SK-N-SH (cell line): ENCODE measurements around the gene MNT. TPM values are rescaled to one million over a fixed set of nuclear protein-coding genes. Genes with fewer than 3 reads are reported as not detected.

ENCODE experiments used
- CTCF ChIA-PET: fragments of 300-600, 350-600 bp; formaldehyde crosslinking; extraction: SDS; loops from one replicate; lab custom pipeline; 2021; lab: Yijun Ruan, JAX
- POLR2A ChIA-PET: fragments of 350-600 bp; sonication (Branson Sonifier 250); formaldehyde crosslinking; extraction: SDS; loops from one replicate; lab custom pipeline; 2020; ENCODE audit warnings: antibody characterized with exemption, inconsistent platforms; lab: Yijun Ruan, JAX
- DNase-seq: peaks from one replicate; pipeline ENCODE4 v3.0.0; 2012
- H2AFZ ChIP-seq: fragments of 200-600 bp; sonication (generic); 2 replicates; pipeline ENCODE4 v1.8.1; 2016; ENCODE audit warnings: antibody characterized with exemption, mild to moderate bottlenecking, low read depth
- H3F3A ChIP-seq: fragments of 200-600 bp; sonication (generic); replicated peaks from 2 replicates; pipeline ENCODE3; 2016; ENCODE audit warnings: antibody characterized with exemption, mild to moderate bottlenecking; ENCODE audit not compliant: insufficient read depth
- H3K27ac ChIP-seq, 2 experiments: fragments of 200-500 bp in 1 of 2; fragments of 200-600 bp in 1 of 2; sonication (Bioruptor generic) in 1 of 2; sonication (generic), shearing (Covaris generic) in 1 of 2; 2 replicates each; pipeline versions ENCODE4 v1.5.1 to v1.6.1; 2014 to 2016; ENCODE audit warnings: low read depth in 2 of 2, inconsistent platforms in 1 of 2, low read length in 1 of 2, mild to moderate bottlenecking in 1 of 2, mixed read lengths in 1 of 2
- H3K27me3 ChIP-seq: fragments of 200-600 bp; sonication (generic), shearing (Covaris generic); 2 replicates; pipeline ENCODE4 v1.6.1; 2016; ENCODE audit warnings: mixed run types; ENCODE audit not compliant: insufficient read depth
- H3K36me3 ChIP-seq, 2 experiments: fragments of 200-500 bp in 1 of 2; fragments of 200-600 bp in 1 of 2; sonication (Bioruptor generic) in 1 of 2; sonication (generic) in 1 of 2; replicated peaks in 1 of 2; 2 replicates each; pipeline versions ENCODE3 to v1.5.1; 2014 to 2016; ENCODE audit warnings: low read length in 1 of 2, mild to moderate bottlenecking in 1 of 2; ENCODE audit not compliant: insufficient read depth in 2 of 2, control insufficient read depth in 1 of 2
- H3K4me1 ChIP-seq, 2 experiments: fragments of 200-500 bp in 1 of 2; fragments of 200-600 bp in 1 of 2; sonication (Bioruptor generic) in 1 of 2; sonication (generic), shearing (Covaris generic) in 1 of 2; 2 replicates each; pipeline versions ENCODE4 v1.5.1 to v1.6.1; 2014 to 2016; ENCODE audit warnings: low read depth in 1 of 2, low read length in 1 of 2, mixed run types in 1 of 2; ENCODE audit not compliant: insufficient read depth in 2 of 2, control insufficient read depth in 1 of 2
- H3K4me2 ChIP-seq: fragments of 200-600 bp; sonication (generic), shearing (Covaris generic); 2 replicates; pipeline ENCODE4 v1.6.1; 2017; ENCODE audit warnings: mixed run types
- H3K4me3 ChIP-seq, 2 experiments: fragments of 200-500 bp in 1 of 2; fragments of 200-600 bp in 1 of 2; sonication (Bioruptor generic) in 1 of 2; sonication (generic), shearing (Covaris generic) in 1 of 2; 2 replicates each; pipeline versions ENCODE4 v1.5.1 to v1.8.1; 2014 to 2016; ENCODE audit warnings: low read depth in 2 of 2, inconsistent platforms in 1 of 2, low read length in 1 of 2, mild to moderate bottlenecking in 1 of 2, mixed read lengths in 1 of 2, moderate library complexity in 1 of 2
- H3K79me2 ChIP-seq: fragments of 200-600 bp; sonication (generic); 2 replicates; pipeline ENCODE4 v1.8.1; 2017; ENCODE audit warnings: mild to moderate bottlenecking; ENCODE audit not compliant: insufficient read depth
- H3K9ac ChIP-seq: fragments of 200-600 bp; sonication (generic); 2 replicates; pipeline ENCODE4 v1.6.1; 2017; ENCODE audit warnings: mixed run types
- H3K9me2 ChIP-seq: fragments of 200-600 bp; sonication (generic); 2 replicates; pipeline ENCODE4 v1.6.1; 2017; ENCODE audit warnings: mixed run types
- H3K9me3 ChIP-seq: fragments of 200-600 bp; sonication (generic); 2 replicates; pipeline ENCODE4 v1.6.1; 2017; ENCODE audit warnings: mixed run types, mild to moderate bottlenecking, moderate library complexity
- H4K20me1 ChIP-seq: fragments of 200-600 bp; sonication (generic); 2 replicates; pipeline ENCODE4 v1.6.1; 2017; ENCODE audit warnings: mild to moderate bottlenecking, mixed run types; ENCODE audit not compliant: insufficient read depth
- CHD2 ChIP-seq: fragments of 150-350 bp; IDR thresholded peaks from 2 replicates; pipeline ENCODE4 v1.6.1; 2018; ENCODE audit warnings: low read length; ENCODE audit not compliant: partially characterized antibody
- EP300 ChIP-seq, 2 experiments: IDR thresholded peaks; 2 replicates each; pipeline versions ENCODE4 v1.4.0 to v1.6.1; 2012; ENCODE audit warnings: borderline replicate concordance in 1 of 2, low read depth in 1 of 2, low read length in 1 of 2
- EZH2phosphoT487 ChIP-seq: fragments of 200-600 bp; sonication (generic); IDR thresholded peaks from 2 replicates; pipeline ENCODE4 v1.6.1; 2017; ENCODE audit warnings: low read depth, mixed run types, mild to moderate bottlenecking, antibody characterized with exemption, moderate library complexity, borderline replicate concordance
- FOXJ3 ChIP-seq: sonication (generic); formaldehyde crosslinking; IDR thresholded peaks from 2 replicates; pipeline ENCODE4 v1.5.1; 2020; ENCODE audit warnings: mild to moderate bottlenecking, missing genetic modification reagents
- FOXM1 ChIP-seq: IDR thresholded peaks from 2 replicates; pipeline ENCODE4 v1.4.0; 2012; ENCODE audit warnings: low read depth, mild to moderate bottlenecking
- JUND ChIP-seq: IDR thresholded peaks from 2 replicates; pipeline ENCODE4 v1.4.0; 2012
- MXI1 ChIP-seq: IDR thresholded peaks from 2 replicates; pipeline ENCODE4 v1.6.1; 2012; ENCODE audit warnings: mild to moderate bottlenecking, low read depth, low read length, improper control_type of control experiment
- NFIC ChIP-seq: IDR thresholded peaks from 2 replicates; pipeline ENCODE4 v1.4.0; 2012; ENCODE audit warnings: borderline replicate concordance
- NRF1 ChIP-seq: IDR thresholded peaks from 2 replicates; pipeline ENCODE4 v1.6.1; 2012; ENCODE audit warnings: low read depth, mild to moderate bottlenecking, low read length
- RAD21 ChIP-seq: IDR thresholded peaks from 2 replicates; pipeline ENCODE4 v1.6.1; 2012; ENCODE audit warnings: mild to moderate bottlenecking, low read length
- RCOR1 ChIP-seq: fragments of 150-350 bp; IDR thresholded peaks from 2 replicates; pipeline ENCODE4 v1.6.1; 2017; ENCODE audit warnings: antibody characterized with exemption, low read length
- RFX5 ChIP-seq: IDR thresholded peaks from 2 replicates; pipeline ENCODE4 v1.6.1; 2012; ENCODE audit warnings: mild to moderate bottlenecking, improper control_type of control experiment, low read length
- RXRA ChIP-seq: IDR thresholded peaks from 2 replicates; pipeline ENCODE4 v1.4.0; 2012; ENCODE audit warnings: low read depth, mild to moderate bottlenecking, borderline replicate concordance
- SMC3 ChIP-seq: IDR thresholded peaks from 2 replicates; pipeline ENCODE4 v1.6.1; 2012; ENCODE audit warnings: low read depth, low read length, improper control_type of control experiment
- TAF1 ChIP-seq: IDR thresholded peaks from 2 replicates; pipeline ENCODE4 v1.6.1; 2012; ENCODE audit warnings: low read depth, mild to moderate bottlenecking, low read length, moderate library complexity, borderline replicate concordance
- TCF12 ChIP-seq: IDR thresholded peaks from 2 replicates; pipeline ENCODE4 v1.4.0; 2012
- TEAD4 ChIP-seq: IDR thresholded peaks from 2 replicates; pipeline ENCODE4 v1.4.0; 2012; ENCODE audit warnings: mild to moderate bottlenecking, borderline replicate concordance; ENCODE audit not compliant: insufficient read depth
- YY1 ChIP-seq: IDR thresholded peaks from 2 replicates; pipeline ENCODE4 v1.4.0; 2012; ENCODE audit warnings: low read depth, mild to moderate bottlenecking
- WGBS: methylation state at CpG from one replicate; pipeline ENCODE4 v1.1.6; 2017; ENCODE audit warnings: low lambda C conversion rate; 5-methylcytosine and 5-hydroxymethylcytosine counted together
- polyA plus RNA-seq, 3 experiments: library from polyadenylated mRNA; depleted of rRNA; stranded (reverse); fragments of >200 nt; gene quantifications; 2 replicates each; pipeline ENCODE4 v1.2.3, GENCODE V29; 2012
- TF ChIP-seq, protein P1 (sequence below): IDR thresholded peaks from 2 replicates; pipeline ENCODE4 v1.4.0; 2012; ENCODE audit warnings: low read depth, borderline replicate concordance
- TF ChIP-seq, protein P2 (sequence below): IDR thresholded peaks from 2 replicates; pipeline ENCODE4; 2012

MNT gene
- polyA plus RNA-seq, 1 of the 3 experiments (the other 2 are of a cell fraction) = 7.1 TPM

DNA sequence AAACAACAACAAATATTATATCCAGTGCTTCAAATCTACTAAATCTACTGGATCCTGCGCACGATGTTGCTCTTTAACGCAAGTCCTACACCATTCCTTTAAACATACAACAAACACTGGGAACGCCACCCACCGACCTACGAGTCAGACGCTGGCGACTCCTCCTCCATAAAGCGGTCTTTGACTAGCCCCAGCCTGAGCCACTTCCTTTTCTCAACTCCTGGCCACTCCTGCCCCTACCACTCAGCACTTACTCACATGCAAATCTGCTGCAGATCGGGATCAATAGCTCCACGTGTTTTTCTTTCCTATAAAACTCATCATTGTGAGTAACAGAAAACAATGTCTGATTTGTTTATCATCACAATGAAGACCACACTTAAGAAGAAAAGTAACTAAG, 32.8 kb upstream of the MNT start:
- Histone ChIP-seq H3K9me2 (no peaks in the 10 kb centered on the region), H3K4me1 (peaks cover 0 to 8% of the 10 kb centered on the region in 2 experiments; a peak in 1 of 4 replicates), H4K20me1 (no peaks in the 10 kb centered on the region), H3K4me3 (no peak overlapping the region), H2AFZ (no peak overlapping the region), H3K9me3 (no peaks in the 10 kb centered on the region), H3K36me3 (peaks cover 10 to 15% of the 10 kb centered on the region in 2 experiments), H3F3A (no peaks in the 10 kb centered on the region), H3K27me3 (no peaks in the 10 kb centered on the region), H3K27ac (no peak overlapping the region), H3K9ac (no peak overlapping the region), H3K79me2 (no peaks in the 10 kb centered on the region), H3K4me2 (no peak overlapping the region)
- no peak for DNase-seq
- 85% methylated on average over 11 of the region's 11 CpGs for WGBS
- ChIA-PET CTCF (interaction anchor here (0.6 to 3.3 kb wide), 5 partner anchors 15 to 97 kb away, joined by 3 to 18 read pairs (median 5); partner anchors contain the start of gene TSR1), POLR2A (no interaction called here)
- no peak for TF ChIP-seq EP300 (IDR thresholded peaks at IDR 0.05; ENCODE audit: borderline replicate concordance in 1 of 2, low read depth in 1 of 2, low read length in 1 of 2)
- TF ChIP-seq NFIC = no peak
- TF ChIP-seq RFX5 = no peak
- TF ChIP-seq, protein P1, sequence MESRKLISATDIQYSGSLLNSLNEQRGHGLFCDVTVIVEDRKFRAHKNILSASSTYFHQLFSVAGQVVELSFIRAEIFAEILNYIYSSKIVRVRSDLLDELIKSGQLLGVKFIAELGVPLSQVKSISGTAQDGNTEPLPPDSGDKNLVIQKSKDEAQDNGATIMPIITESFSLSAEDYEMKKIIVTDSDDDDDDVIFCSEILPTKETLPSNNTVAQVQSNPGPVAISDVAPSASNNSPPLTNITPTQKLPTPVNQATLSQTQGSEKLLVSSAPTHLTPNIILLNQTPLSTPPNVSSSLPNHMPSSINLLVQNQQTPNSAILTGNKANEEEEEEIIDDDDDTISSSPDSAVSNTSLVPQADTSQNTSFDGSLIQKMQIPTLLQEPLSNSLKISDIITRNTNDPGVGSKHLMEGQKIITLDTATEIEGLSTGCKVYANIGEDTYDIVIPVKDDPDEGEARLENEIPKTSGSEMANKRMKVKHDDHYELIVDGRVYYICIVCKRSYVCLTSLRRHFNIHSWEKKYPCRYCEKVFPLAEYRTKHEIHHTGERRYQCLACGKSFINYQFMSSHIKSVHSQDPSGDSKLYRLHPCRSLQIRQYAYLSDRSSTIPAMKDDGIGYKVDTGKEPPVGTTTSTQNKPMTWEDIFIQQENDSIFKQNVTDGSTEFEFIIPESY = no peak
- TF ChIP-seq, protein P2, sequence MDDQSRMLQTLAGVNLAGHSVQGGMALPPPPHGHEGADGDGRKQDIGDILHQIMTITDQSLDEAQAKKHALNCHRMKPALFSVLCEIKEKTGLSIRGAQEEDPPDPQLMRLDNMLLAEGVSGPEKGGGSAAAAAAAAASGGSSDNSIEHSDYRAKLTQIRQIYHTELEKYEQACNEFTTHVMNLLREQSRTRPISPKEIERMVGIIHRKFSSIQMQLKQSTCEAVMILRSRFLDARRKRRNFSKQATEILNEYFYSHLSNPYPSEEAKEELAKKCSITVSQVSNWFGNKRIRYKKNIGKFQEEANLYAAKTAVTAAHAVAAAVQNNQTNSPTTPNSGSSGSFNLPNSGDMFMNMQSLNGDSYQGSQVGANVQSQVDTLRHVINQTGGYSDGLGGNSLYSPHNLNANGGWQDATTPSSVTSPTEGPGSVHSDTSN = no peak
- TF ChIP-seq FOXJ3 = no peak
- TF ChIP-seq RCOR1 = no peak
- TF ChIP-seq SMC3 = no peak
- TF ChIP-seq TEAD4 = no peak
- no peak for TF ChIP-seq MXI1
- no peak for TF ChIP-seq FOXM1
- no peak for TF ChIP-seq TCF12
- no peak for TF ChIP-seq EZH2phosphoT487

- Histone ChIP-seq H3K27me3 (no peaks in the 10 kb centered on the region), H4K20me1 (no peaks in the 10 kb centered on the region), H3K9ac (no peak overlapping the region), H3K79me2 (no peaks in the 10 kb centered on the region; the same call in 1 of the 2 replicates), H3F3A (no peaks in the 10 kb centered on the region), H3K4me3 (no peak overlapping the region), H2AFZ (no peak overlapping the region), H3K4me1 (no peaks in the 10 kb centered on the region), H3K4me2 (no peak overlapping the region), H3K9me3 (no peaks in the 10 kb centered on the region), H3K36me3 (peaks cover 2 to 11% of the 10 kb centered on the region in 2 experiments), H3K27ac (no peak overlapping the region), H3K9me2 (no peaks in the 10 kb centered on the region)
- TF ChIP-seq YY1 (no peak), RCOR1 (no peak), TCF12 (no peak), FOXJ3 (no peak), RXRA (no peak), CHD2 (no peak), RAD21 (no peak), MXI1 (no peak), NFIC (no peak), RFX5 (no peak), TAF1 (no peak), JUND (no peak), NRF1 (no peak)
- TF ChIP-seq, protein P1 = no peak
- DNase-seq = no peak
- POLR2A ChIA-PET = no interaction called here
- CTCF ChIA-PET = interaction anchor here (1.0 to 4.3 kb wide), 3 partner anchors 12 to 16 kb away, joined by 3 to 38 read pairs (median 3); no protein-coding TSS in a partner anchor
- 100% methylated on average over 1 of the region's 1 CpG for WGBS
These were observed 27.1 kb upstream of the MNT start for GRCh38 chr17:2427910-2428309.
